GM12878 (cell line): ENCODE data around the gene HBQ1.

Experiments
- ATF2 ChIP-seq: IDR thresholded peaks from 2 replicates; pipeline ENCODE4 v1.6.1; 2012; ENCODE audit warnings: low read length, inconsistent platforms
- BRCA1 ChIP-seq: IDR thresholded peaks from 2 replicates; pipeline ENCODE4 v1.6.1; 2011; ENCODE audit warnings: low read depth, low read length, improper control_type of control experiment
- EZH2 ChIP-seq: IDR thresholded peaks from 2 replicates; pipeline ENCODE4 v1.6.1; 2012; ENCODE audit warnings: low read depth, mild to moderate bottlenecking, control low read depth, inconsistent platforms, low read length, borderline replicate concordance; ENCODE audit not compliant: control insufficient read depth
- NFYB ChIP-seq: IDR thresholded peaks from 2 replicates; pipeline ENCODE4 v1.6.1; 2011; ENCODE audit warnings: low read depth, mild to moderate bottlenecking, low read length, improper control_type of control experiment, moderate library complexity; ENCODE audit not compliant: insufficient read depth
- POLR2A ChIP-seq: IDR thresholded peaks from 2 replicates; pipeline ENCODE4 v1.6.1; 2011; ENCODE audit warnings: low read depth, mild to moderate bottlenecking, low read length
- POU2F2 ChIP-seq: IDR thresholded peaks from 3 replicates; pipeline ENCODE4 v1.6.1; 2011; ENCODE audit warnings: low read depth, mild to moderate bottlenecking, low read length, borderline replicate concordance
- SPI1 ChIP-seq: IDR thresholded peaks from 2 replicates; pipeline ENCODE4 v1.6.1; 2011; ENCODE audit warnings: low read depth, mild to moderate bottlenecking, low read length, moderate library complexity, borderline replicate concordance; ENCODE audit not compliant: insufficient read depth
- TF ChIP-seq, protein P1 (sequence below), 3 experiments: IDR thresholded peaks in 2 of 3; conservative IDR thresholded peaks in 1 of 3; 2 replicates each; pipeline ENCODE4 v1.5.1; 2011; ENCODE audit warnings: low read depth in 3 of 3, low read length in 3 of 3, mild to moderate bottlenecking in 3 of 3, control low read depth in 2 of 3, moderate library complexity in 2 of 3, inconsistent platforms in 1 of 3, mixed read lengths in 1 of 3; ENCODE audit not compliant: control insufficient read depth in 2 of 3, insufficient read depth in 1 of 3; ENCODE audit errors: extremely low read depth in 1 of 3

DNA sequence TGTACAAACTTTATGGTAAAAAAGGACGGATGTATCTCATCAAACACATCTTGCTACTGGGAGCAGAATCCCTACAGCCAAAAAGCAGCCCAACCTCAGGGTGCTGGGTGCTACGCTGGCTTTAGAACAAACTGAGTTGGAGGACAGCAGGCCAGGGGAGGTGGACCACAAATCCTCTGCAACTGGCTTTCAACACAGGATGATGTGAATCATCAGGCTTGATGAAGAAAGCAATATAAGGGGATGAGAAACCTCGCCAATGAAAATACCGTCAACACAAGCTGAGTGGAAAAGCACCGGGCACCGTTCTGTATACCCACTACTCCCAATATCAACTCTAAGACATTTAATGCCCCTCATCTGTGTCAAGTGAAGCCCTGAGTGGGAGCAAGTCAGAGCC, 14.3 kb downstream of the HBQ1 start:
- TF ChIP-seq POU2F2 (no peak), BRCA1 (no peak), SPI1 (no peak), POLR2A (no peak), EZH2 (no peak), ATF2 (no peak), NFYB (no peak)
- TF ChIP-seq, protein P1, sequence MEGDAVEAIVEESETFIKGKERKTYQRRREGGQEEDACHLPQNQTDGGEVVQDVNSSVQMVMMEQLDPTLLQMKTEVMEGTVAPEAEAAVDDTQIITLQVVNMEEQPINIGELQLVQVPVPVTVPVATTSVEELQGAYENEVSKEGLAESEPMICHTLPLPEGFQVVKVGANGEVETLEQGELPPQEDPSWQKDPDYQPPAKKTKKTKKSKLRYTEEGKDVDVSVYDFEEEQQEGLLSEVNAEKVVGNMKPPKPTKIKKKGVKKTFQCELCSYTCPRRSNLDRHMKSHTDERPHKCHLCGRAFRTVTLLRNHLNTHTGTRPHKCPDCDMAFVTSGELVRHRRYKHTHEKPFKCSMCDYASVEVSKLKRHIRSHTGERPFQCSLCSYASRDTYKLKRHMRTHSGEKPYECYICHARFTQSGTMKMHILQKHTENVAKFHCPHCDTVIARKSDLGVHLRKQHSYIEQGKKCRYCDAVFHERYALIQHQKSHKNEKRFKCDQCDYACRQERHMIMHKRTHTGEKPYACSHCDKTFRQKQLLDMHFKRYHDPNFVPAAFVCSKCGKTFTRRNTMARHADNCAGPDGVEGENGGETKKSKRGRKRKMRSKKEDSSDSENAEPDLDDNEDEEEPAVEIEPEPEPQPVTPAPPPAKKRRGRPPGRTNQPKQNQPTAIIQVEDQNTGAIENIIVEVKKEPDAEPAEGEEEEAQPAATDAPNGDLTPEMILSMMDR (IDR thresholded peaks at IDR 0.05 in 2 of 3, conservative IDR thresholded peaks at IDR 0.05 in 1 of 3; ENCODE audit: control insufficient read depth in 2 of 3, extremely low read depth in 1 of 3, insufficient read depth in 1 of 3, low read depth in 3 of 3, low read length in 3 of 3), result no peak
